Spleen (tissue), 11 donors: ENCODE measurements around the gene TES. TPM values are rescaled to one million over a fixed set of nuclear protein-coding genes. Genes with fewer than 3 reads are reported as not detected.

Experiments
- DNase-seq: peaks from one replicate; pipeline ENCODE4 v3.0.0-alpha.2; 2020
- H3K27ac ChIP-seq, 8 donors: fragments of 200-600 bp; sonication (generic) in 7 of 8; 1 replicate in 4 of 8; 2 replicates in 4 of 8; pipeline versions ENCODE4 v1.5.0 to v1.8.0; 2016 to 2021; ENCODE audit warnings: inconsistent platforms in 4 of 8, mild to moderate bottlenecking in 4 of 8, moderate library complexity in 1 of 8
- H3K27me3 ChIP-seq, 7 donors: fragments of 200-600 bp; sonication (generic) in 6 of 7; replicated peaks in 1 of 7; 1 replicate in 4 of 7; 2 replicates in 3 of 7; pipeline versions ENCODE4 v1.5.0 to v1.8.0; 2016 to 2021; ENCODE audit warnings: inconsistent platforms in 3 of 7, mild to moderate bottlenecking in 1 of 7
- H3K36me3 ChIP-seq, 6 donors: fragments of 200-600 bp; sonication (generic) in 5 of 6; 1 replicate in 4 of 6; 2 replicates in 2 of 6; pipeline versions ENCODE4 v1.5.0 to v1.8.0; 2016 to 2021; ENCODE audit warnings: inconsistent platforms in 2 of 6
- H3K4me1 ChIP-seq, 6 donors: fragments of 200-600 bp; sonication (generic) in 5 of 6; 1 replicate in 3 of 6; 2 replicates in 3 of 6; pipeline versions ENCODE4 v1.5.0 to v1.8.0; 2016 to 2021; ENCODE audit warnings: inconsistent platforms in 3 of 6
- H3K4me3 ChIP-seq, 8 donors: fragments of 200-600 bp; sonication (generic) in 7 of 8; 1 replicate in 4 of 8; 2 replicates in 4 of 8; pipeline versions ENCODE4 v1.5.0 to v1.8.0; 2016 to 2021; ENCODE audit warnings: inconsistent platforms in 4 of 8, mild to moderate bottlenecking in 4 of 8, moderate library complexity in 2 of 8
- H3K9me3 ChIP-seq, 8 donors: fragments of 200-600 bp; sonication (generic) in 7 of 8; 1 replicate in 4 of 8; 2 replicates in 4 of 8; pipeline versions ENCODE4 v1.5.0 to v1.8.0; 2016 to 2021; ENCODE audit warnings: inconsistent platforms in 4 of 8
- POLR2A ChIP-seq, 3 donors: fragments of 450-650 bp; IDR thresholded peaks; one replicate each; pipeline ENCODE4 v1.5.1; 2017; ENCODE audit warnings: antibody characterized with exemption in 3 of 3, mild to moderate bottlenecking in 1 of 3
- POLR2AphosphoS5 ChIP-seq, 3 donors: sonication (generic); formaldehyde crosslinking; IDR thresholded peaks; one replicate each; pipeline ENCODE4 v1.5.1; 2017; ENCODE audit warnings: antibody characterized with exemption in 3 of 3
- WGBS, 5 donors: extraction: QIAGEN DNeasy Blood & Tissue Kit in 3 of 5; methylation state at CpG; one replicate each; pipeline versions ENCODE4 v1.1.5 to v1.1.7; 2013 to 2018; 5-methylcytosine and 5-hydroxymethylcytosine counted together
- intact Hi-C: fragments of 100-400 bp; cut with DNase I; formaldehyde crosslinking; loops from one replicate; pipeline ENCODE4 v1.15.0; 2023; ENCODE audit warnings: low total_unique reads
- polyA plus RNA-seq, 3 donors: library from polyadenylated mRNA; stranded (reverse); fragments of 200-250 nt; gene quantifications; one replicate each; pipeline ENCODE4 v1.2.1, GENCODE V29; 2013
- total RNA-seq, 7 donors: library from RNA; depleted of rRNA in 3 of 7; stranded (reverse); fragments of >200 nt in 3 of 7; fragmentation: NEBNext Ultra II Directional in 4 of 7; extraction: Animal tissue kit (Norgen Biotek cat#: 25700) in 4 of 7; gene quantifications; one replicate each; pipeline versions ENCODE4 v1.1.0 to v1.2.1, GENCODE V29; 2016 to 2021
- TF ChIP-seq, protein P1 (sequence below), 11 experiments: fragments of 200-600 bp in 7 of 11; fragments of 450-650 bp in 4 of 11; sonication (generic) in 4 of 11; IDR thresholded peaks in 8 of 11; conservative IDR thresholded peaks in 3 of 11; 1 replicate in 7 of 11; 2 replicates in 4 of 11; pipeline versions ENCODE4 v1.4.0 to v1.8.0; 2016 to 2021; ENCODE audit warnings: antibody characterized with exemption in 11 of 11, inconsistent platforms in 4 of 11, mild to moderate bottlenecking in 1 of 11
- donor health status: healthy with polysubstance abuse.
- donor health status: DM: no; HTN: no; CAD: no; lungs with moderate emphysema.
- donor health status: DM: no; HTN: no; CAD: no.
- donor health status: Bipolar disorder and iron deficiency.
- donor health status: healthy.
- donor health status: DM: no; HTN: no; CAD: no.
- donor health status: DM: yes; HTN: yes; CAD: no.

The TES gene
- total and polyA plus RNA-seq, 10 donors, result 28.5 to 79.7 (median 62.2) TPM

DNA sequence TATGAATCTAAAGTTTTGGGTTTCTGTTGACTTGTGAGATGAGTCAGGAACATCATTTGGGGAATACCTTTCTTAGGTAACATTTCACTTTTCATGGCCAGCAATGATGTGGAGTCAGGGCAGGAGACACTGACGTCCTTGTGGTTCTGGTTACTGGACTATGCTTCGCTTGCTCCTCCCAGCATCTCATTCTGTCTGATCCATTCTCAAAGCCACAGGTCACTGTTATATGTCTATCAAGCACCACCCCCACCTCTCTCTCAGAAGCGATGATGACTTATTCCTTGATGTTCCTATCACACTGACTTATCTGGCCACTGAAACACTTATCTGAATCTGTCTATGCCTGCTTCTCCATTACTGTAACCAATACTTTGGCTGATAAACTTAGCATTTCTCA lies 51.6 kb downstream of the TES start:
- no peak overlapping the region for H3K4me3 ChIP-seq
- DNase-seq, result no peak
- no peaks in the 10 kb centered on the region for H3K9me3 ChIP-seq
- peaks cover 0 to 11% (median 8%) of the 10 kb centered on the region in 6 donors for H3K4me1 ChIP-seq
- WGBS, 5 donors, result 77 to 89% (median 88%) methylated on average over 3 of the region's 3 CpGs
- H3K36me3 ChIP-seq, result peaks cover 0 to 19% (median 12%) of the 10 kb centered on the region in 6 donors
- TF ChIP-seq, protein P1, sequence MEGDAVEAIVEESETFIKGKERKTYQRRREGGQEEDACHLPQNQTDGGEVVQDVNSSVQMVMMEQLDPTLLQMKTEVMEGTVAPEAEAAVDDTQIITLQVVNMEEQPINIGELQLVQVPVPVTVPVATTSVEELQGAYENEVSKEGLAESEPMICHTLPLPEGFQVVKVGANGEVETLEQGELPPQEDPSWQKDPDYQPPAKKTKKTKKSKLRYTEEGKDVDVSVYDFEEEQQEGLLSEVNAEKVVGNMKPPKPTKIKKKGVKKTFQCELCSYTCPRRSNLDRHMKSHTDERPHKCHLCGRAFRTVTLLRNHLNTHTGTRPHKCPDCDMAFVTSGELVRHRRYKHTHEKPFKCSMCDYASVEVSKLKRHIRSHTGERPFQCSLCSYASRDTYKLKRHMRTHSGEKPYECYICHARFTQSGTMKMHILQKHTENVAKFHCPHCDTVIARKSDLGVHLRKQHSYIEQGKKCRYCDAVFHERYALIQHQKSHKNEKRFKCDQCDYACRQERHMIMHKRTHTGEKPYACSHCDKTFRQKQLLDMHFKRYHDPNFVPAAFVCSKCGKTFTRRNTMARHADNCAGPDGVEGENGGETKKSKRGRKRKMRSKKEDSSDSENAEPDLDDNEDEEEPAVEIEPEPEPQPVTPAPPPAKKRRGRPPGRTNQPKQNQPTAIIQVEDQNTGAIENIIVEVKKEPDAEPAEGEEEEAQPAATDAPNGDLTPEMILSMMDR (IDR thresholded peaks at IDR 0.05 in 8 of 11, conservative IDR thresholded peaks at IDR 0.05 in 3 of 11), result no peak
- no peak for TF ChIP-seq POLR2A (IDR thresholded peaks at IDR 0.05)
- TF ChIP-seq POLR2AphosphoS5 (IDR thresholded peaks at IDR 0.05), result no peak
- no peaks in the 10 kb centered on the region for H3K27me3 ChIP-seq
- no peak overlapping the region for H3K27ac ChIP-seq
- intact Hi-C loops, result no loop called here

DNA sequence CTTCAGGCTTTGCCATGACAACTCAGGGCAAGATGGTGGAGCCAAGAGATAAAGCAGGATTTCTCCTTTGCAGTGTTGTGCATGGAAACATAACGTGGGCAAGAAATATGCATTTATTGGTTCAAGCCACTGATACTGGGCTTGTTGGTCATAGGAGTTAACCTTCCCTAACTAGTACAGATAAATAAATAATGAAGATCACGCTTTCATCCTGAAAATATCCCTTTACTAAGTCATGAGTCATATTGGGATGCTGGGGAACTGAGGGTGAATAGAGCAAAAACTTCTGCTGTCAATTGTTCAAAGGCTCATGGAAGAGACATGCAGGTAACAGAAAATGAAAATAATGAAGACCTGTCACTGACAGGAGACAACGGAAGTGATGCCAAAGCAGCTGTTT lies 55.5 kb downstream of the TES start:
- H3K4me1 ChIP-seq, result peaks cover 0 to 2% (median 0%) of the 10 kb centered on the region in 6 donors
- no peak overlapping the region for H3K27ac ChIP-seq
- H3K9me3 ChIP-seq, result no peaks in the 10 kb centered on the region
- intact Hi-C loops, result no loop called here
- no peaks in the 10 kb centered on the region for H3K27me3 ChIP-seq
- H3K36me3 ChIP-seq, result no peaks in the 10 kb centered on the region
- TF ChIP-seq POLR2AphosphoS5 (IDR thresholded peaks at IDR 0.05) (no peak), POLR2A (IDR thresholded peaks at IDR 0.05) (no peak)
- TF ChIP-seq, protein P1 (IDR thresholded peaks at IDR 0.05 in 8 of 11, conservative IDR thresholded peaks at IDR 0.05 in 3 of 11), result no peak
- DNase-seq, result no peak
- WGBS, 5 donors, result 85 to 96% (median 89%) methylated on average over 3 of the region's 3 CpGs
- H3K4me3 ChIP-seq, result no peak overlapping the region

DNA sequence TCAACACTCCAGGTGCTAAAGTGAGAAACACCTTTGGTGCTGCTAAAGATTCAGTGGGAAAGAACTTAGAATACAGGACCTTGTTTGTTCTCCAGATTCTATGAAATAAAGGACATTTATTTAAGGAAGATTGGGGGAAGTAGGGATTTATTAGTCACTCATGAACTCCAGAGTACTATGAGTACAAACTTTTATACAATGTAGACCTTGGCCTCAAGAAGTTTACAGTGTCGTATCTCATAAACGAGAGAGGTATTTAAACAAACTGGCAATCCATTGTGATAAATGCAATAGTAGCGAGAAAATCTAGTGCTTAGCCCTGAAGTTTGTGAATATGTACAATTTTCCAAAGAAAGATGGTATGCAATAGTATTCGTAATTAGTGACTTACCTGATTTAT lies 59.1 kb downstream of the TES start:
- 87 to 95% (median 94%) methylated on average over 4 of the region's 4 CpGs for WGBS, 5 donors
- Histone ChIP-seq H3K36me3 (no peaks in the 10 kb centered on the region), H3K27ac (no peak overlapping the region), H3K4me3 (no peak overlapping the region), H3K9me3 (no peaks in the 10 kb centered on the region), H3K4me1 (peaks cover 0 to 18% (median 2%) of the 10 kb centered on the region in 6 donors), H3K27me3 (no peaks in the 10 kb centered on the region)
- no peak for TF ChIP-seq POLR2A (IDR thresholded peaks at IDR 0.05)
- intact Hi-C loops, result no loop called here
- no peak for DNase-seq

DNA sequence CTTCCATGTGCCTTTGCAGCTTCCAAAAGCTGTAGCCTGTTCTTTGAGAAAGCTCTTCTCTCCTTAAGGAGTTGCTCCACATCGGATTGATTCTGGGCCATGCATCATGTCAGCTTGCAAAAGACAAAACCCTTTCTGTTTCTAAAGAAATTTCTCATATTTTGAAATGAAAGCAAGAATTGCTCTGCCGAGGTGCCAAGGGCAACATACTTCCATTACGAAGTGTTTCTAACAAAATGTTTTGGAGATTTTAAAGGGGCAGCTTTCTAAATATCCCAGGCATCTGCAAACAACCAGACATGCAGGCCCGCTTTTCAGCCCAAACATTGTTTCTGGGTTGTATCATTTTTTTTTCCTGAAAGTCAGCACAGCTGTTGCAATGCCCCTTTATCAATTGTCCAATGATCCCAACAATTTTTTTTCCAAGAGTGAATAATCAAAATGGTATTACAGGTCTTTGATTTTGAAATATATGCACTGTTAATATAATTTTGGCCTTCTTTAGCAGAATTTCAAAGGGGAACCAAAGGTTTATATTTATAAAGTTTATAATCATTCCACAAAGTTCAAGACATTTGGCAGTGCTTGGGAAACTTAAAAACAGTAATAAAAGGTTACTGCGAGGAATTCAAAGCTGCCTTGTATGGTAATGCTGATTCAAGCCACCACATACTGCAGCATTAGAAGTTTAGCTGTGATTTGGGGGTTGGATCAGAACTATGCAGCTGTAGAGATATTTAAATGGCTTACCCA lies 61.0 kb downstream of the TES start:
- TF ChIP-seq POLR2A (IDR thresholded peaks at IDR 0.05) (no peak), POLR2AphosphoS5 (IDR thresholded peaks at IDR 0.05) (no peak)
- TF ChIP-seq, protein P1 (IDR thresholded peaks at IDR 0.05 in 8 of 11, conservative IDR thresholded peaks at IDR 0.05 in 3 of 11), result no peak
- DNase-seq, result no peak
- intact Hi-C loops, result no loop called here
- H3K36me3 ChIP-seq, result no peaks in the 10 kb centered on the region
- H3K4me1 ChIP-seq, result peaks cover 0 to 18% (median 2%) of the 10 kb centered on the region in 6 donors
- WGBS, 5 donors, result 57 to 79% (median 74%) methylated on average over 5 of the region's 5 CpGs
- no peaks in the 10 kb centered on the region for H3K27me3 ChIP-seq
- H3K27ac ChIP-seq, result peak overlapping the region in 7 of 8 donors; percentile 10 to 45 (median 22)
- no peak overlapping the region for H3K4me3 ChIP-seq
- H3K9me3 ChIP-seq, result no peaks in the 10 kb centered on the region
